NOMO-1 (cell line): Measurements from ENCODE around the gene TMEM213.

Experiments used
- DNase-seq, 2 experiments: peaks; one replicate each; lab custom pipeline; 2025; ENCODE audit not compliant: unreplicated experiment in 2 of 2; lab: John Stamatoyannopoulos, UW

Gene TMEM213

GRCh38 chr7:138872576-138872975, 74.8 kb downstream of the TMEM213 start:
- no peak for DNase-seq

GRCh38 chr7:138873220-138873892, 75.6 kb downstream of the TMEM213 start:
- DNase-seq = no peak

GRCh38 chr7:138875794-138876193, 78.0 kb downstream of the TMEM213 start:
- no peak for DNase-seq

GRCh38 chr7:138876326-138876725, 78.5 kb downstream of the TMEM213 start:
- no peak for DNase-seq

GRCh38 chr7:138878051-138878450, 80.3 kb downstream of the TMEM213 start:
- no peak for DNase-seq

- DNase-seq = no peak
These were observed 81.1 kb downstream of the TMEM213 start for GRCh38 chr7:138878856-138879255.

GRCh38 chr7:138879356-138879755, 81.6 kb downstream of the TMEM213 start:
- DNase-seq = no peak

- no peak for DNase-seq
These were observed 83.2 kb downstream of the TMEM213 start for GRCh38 chr7:138880881-138881578.

- DNase-seq = no peak
These were observed 83.9 kb downstream of the TMEM213 start for GRCh38 chr7:138881579-138882188.

- no peak for DNase-seq
These were observed 84.5 kb downstream of the TMEM213 start for GRCh38 chr7:138882249-138882648.

GRCh38 chr7:138885383-138886147, 87.8 kb downstream of the TMEM213 start:
- DNase-seq = no peak

GRCh38 chr7:138886501-138886917, 88.7 kb downstream of the TMEM213 start:
- DNase-seq = peak; percentile 9 to 66

- no peak for DNase-seq
These were observed 89.4 kb downstream of the TMEM213 start for GRCh38 chr7:138887085-138887710.
